HG03354 (cell line): ENCODE results near the gene EIF5B.

Experiments
- ATAC-seq: cut with Tn5 transposase; IDR thresholded peaks from one replicate; pipeline ENCODE4 v1.9.1; 2021; ENCODE audit warnings: mild to moderate bottlenecking; ENCODE audit not compliant: unreplicated experiment, poor library complexity, severe bottlenecking

EIF5B gene

DNA sequence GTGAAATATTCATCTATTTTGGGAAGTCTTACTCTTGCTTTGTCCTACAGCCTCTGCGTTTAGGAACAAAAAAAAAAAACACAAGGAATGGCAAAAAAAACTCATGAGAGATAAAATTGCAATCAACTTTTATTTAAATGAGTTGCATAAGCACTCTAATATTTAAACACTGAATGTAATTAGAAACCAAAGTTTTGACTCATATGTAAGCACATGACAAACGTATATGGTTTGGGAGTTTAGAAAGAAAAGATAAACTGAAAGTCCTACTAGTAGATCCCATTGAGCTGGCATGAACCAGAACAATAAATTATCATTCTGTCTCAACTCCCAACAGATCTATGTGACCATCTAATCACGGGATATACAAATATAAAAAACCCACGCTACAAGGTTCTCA is 107.9 kb downstream of the EIF5B start:
- no peak for ATAC-seq

DNA sequence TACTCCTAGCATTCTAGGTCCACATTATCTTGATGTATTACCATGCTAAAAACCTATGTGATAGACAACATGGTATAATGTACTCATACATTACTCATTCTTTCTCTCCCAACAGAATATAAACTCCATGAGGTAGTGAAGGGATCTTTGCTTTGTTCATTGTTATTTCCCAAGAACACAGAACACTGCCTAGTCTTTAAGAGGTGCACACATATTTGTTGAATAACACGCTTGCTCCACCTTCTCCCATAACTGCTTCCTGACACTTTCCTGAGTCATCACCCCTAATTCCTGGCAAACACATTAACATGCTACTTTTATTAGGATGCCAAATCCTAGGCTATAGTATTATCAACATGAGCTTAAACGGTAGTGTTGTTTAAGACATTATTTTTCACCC is 111.4 kb downstream of the EIF5B start:
- no peak for ATAC-seq

DNA sequence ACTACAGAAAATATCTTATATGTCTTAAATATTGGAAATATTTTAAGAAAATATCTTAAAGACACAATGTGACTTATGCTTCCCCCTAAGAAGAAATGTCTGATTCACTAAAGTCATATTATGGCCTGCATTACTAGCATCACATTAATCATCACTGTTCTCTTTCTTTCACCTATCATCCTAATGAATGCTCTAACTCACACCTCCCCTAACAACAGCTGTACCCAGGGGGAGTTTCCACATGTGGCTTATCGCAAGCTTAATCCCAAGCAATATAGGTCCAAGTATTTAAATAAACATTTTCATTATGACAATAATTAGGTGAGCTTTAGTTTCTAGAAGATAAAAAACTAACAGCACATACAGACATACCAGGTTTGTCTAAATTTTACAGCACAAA is 113.0 kb downstream of the EIF5B start:
- ATAC-seq: no peak
